GM21529 (cell line): ENCODE results near the gene PLCG2.
A peak's percentile ranks its signal among the peaks of the same experiment; 100 is the strongest.

ENCODE experiments used
- ATAC-seq: cut with Tn5 transposase; IDR thresholded peaks from one replicate; pipeline ENCODE4 v1.9.1; 2021; ENCODE audit not compliant: unreplicated experiment

PLCG2 gene

GRCh38 chr16:81838794-81839193 is 59.7 kb downstream of the PLCG2 start:
- ATAC-seq: peak; percentile 40

- ATAC-seq: peak; percentile 44
Observed at GRCh38 chr16:81841722-81842121, 62.6 kb downstream of the PLCG2 start.

GRCh38 chr16:81842564-81843242 is 63.6 kb downstream of the PLCG2 start:
- no peak for ATAC-seq

GRCh38 chr16:81843243-81843582 is 64.1 kb downstream of the PLCG2 start:
- no peak for ATAC-seq

GRCh38 chr16:81843683-81844082 is 64.6 kb downstream of the PLCG2 start:
- ATAC-seq: no peak

GRCh38 chr16:81846105-81846504 is 67.0 kb downstream of the PLCG2 start:
- no peak for ATAC-seq

GRCh38 chr16:81848306-81848853 is 69.3 kb downstream of the PLCG2 start:
- ATAC-seq: no peak

GRCh38 chr16:81850197-81850944 is 71.3 kb downstream of the PLCG2 start:
- ATAC-seq: no peak

GRCh38 chr16:81852347-81852746 is 73.3 kb downstream of the PLCG2 start:
- ATAC-seq: no peak

GRCh38 chr16:81855552-81856153 is 76.6 kb downstream of the PLCG2 start:
- ATAC-seq: no peak

GRCh38 chr16:81860287-81861266 is 81.5 kb downstream of the PLCG2 start:
- ATAC-seq: no peak

GRCh38 chr16:81861503-81861902 is 82.4 kb downstream of the PLCG2 start:
- no peak for ATAC-seq

- ATAC-seq: no peak
Observed at GRCh38 chr16:81861915-81862314, 82.8 kb downstream of the PLCG2 start.

GRCh38 chr16:81863630-81864352 is 84.7 kb downstream of the PLCG2 start:
- ATAC-seq: peak; percentile 69

GRCh38 chr16:81864646-81865382 is 85.7 kb downstream of the PLCG2 start:
- ATAC-seq: no peak

GRCh38 chr16:81866820-81867440 is 87.8 kb downstream of the PLCG2 start:
- peak; percentile 28 for ATAC-seq

GRCh38 chr16:81868057-81868748 is 89.1 kb downstream of the PLCG2 start:
- ATAC-seq: no peak

- no peak for ATAC-seq
Observed at GRCh38 chr16:81869326-81869725, 90.2 kb downstream of the PLCG2 start.
